ENCODE results near the gene LRRC66. TPM values are rescaled to one million over a fixed set of nuclear protein-coding genes. Genes with fewer than 3 reads are reported as not detected.

Gene LRRC66
- polyA plus RNA-seq, 3 donors: 0.03 TPM; not detected in 2

DNA sequence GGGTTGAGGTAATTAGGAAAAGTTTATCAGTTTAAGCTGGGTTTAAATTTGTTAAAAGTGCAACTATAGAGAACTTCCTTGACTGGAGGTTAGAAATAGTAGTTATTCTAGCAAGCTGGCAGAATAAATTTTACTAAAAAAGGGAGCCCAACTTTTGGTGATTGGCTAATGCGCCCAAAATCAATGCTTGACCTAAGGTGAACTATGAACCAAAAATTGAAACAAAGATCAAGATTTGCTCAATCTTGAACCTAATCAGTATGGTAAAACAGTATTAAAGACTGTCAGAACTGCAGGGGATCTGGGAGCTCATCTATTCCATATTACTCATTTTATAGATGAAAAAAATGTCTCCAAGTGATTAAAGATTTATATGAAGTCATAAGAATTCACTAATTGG lies 24.9 kb upstream of the LRRC66 start:
- Mint-ChIP-seq H3K9me3 (peaks cover 0 to 10% (median 2%) of the 10 kb centered on the region in 7 donors), H3K4me1 (no peaks in the 10 kb centered on the region), H3K27me3 (ENCODE audit: low read depth in 3 of 3) (peaks cover 19 to 64% (median 38%) of the 10 kb centered on the region in 3 donors), H3K4me3 (no peak overlapping the region), H3K36me3 (no peaks in the 10 kb centered on the region), H3K27ac (no peak overlapping the region)
- no peak for DNase-seq
- H4K20me1 ChIP-seq (ENCODE audit: insufficient read depth, low read length): no peaks in the 10 kb centered on the region
- no peaks in the 10 kb centered on the region for H3K9me3 ChIP-seq (replicated peaks in 1 of 2; ENCODE audit: control insufficient read depth in 1 of 2, insufficient read depth in 1 of 2, low read length in 2 of 2)
- H3K27me3 ChIP-seq (ENCODE audit: control insufficient read depth in 2 of 2, insufficient read depth in 2 of 2, low read length in 2 of 2): peaks cover 53 to 74% of the 10 kb centered on the region in 2 donors
- no peak overlapping the region for H3K4me2 ChIP-seq (replicated peaks; ENCODE audit: extremely low read depth, low read length, poor library complexity, severe bottlenecking)
- no peak overlapping the region for H2AFZ ChIP-seq (ENCODE audit: insufficient read depth, low read depth, low read length, poor library complexity, severe bottlenecking)
- no peaks in the 10 kb centered on the region for H3K79me2 ChIP-seq (ENCODE audit: insufficient read depth, low read length)
- no peak overlapping the region for H3K9ac ChIP-seq (ENCODE audit: insufficient read depth, low read length, poor library complexity, severe bottlenecking)
- no peak overlapping the region for H3K27ac ChIP-seq (ENCODE audit: low read depth in 1 of 2, low read length in 2 of 2)
- H3K36me3 ChIP-seq (replicated peaks in 1 of 2; ENCODE audit: control insufficient read depth in 1 of 2, insufficient read depth in 2 of 2, low read length in 2 of 2): no peaks in the 10 kb centered on the region
- intact Hi-C loops (cut with micrococcal nuclease): no loop called here
- TF ChIP-seq, protein P1, sequence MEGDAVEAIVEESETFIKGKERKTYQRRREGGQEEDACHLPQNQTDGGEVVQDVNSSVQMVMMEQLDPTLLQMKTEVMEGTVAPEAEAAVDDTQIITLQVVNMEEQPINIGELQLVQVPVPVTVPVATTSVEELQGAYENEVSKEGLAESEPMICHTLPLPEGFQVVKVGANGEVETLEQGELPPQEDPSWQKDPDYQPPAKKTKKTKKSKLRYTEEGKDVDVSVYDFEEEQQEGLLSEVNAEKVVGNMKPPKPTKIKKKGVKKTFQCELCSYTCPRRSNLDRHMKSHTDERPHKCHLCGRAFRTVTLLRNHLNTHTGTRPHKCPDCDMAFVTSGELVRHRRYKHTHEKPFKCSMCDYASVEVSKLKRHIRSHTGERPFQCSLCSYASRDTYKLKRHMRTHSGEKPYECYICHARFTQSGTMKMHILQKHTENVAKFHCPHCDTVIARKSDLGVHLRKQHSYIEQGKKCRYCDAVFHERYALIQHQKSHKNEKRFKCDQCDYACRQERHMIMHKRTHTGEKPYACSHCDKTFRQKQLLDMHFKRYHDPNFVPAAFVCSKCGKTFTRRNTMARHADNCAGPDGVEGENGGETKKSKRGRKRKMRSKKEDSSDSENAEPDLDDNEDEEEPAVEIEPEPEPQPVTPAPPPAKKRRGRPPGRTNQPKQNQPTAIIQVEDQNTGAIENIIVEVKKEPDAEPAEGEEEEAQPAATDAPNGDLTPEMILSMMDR (IDR thresholded peaks at IDR 0.05): no peak
- 100% methylated on average over 1 of the region's 1 CpG for WGBS (ENCODE audit: insufficient coverage)
- H3K4me1 ChIP-seq (ENCODE audit: control insufficient read depth in 1 of 2, insufficient read depth in 2 of 2, low read length in 2 of 2): no peaks in the 10 kb centered on the region
- no peak overlapping the region for H3K4me3 ChIP-seq (replicated peaks in 1 of 3; ENCODE audit: low read depth in 2 of 3, low read length in 3 of 3)

- no peaks in the 10 kb centered on the region for H3K36me3 ChIP-seq (replicated peaks in 1 of 2; ENCODE audit: control insufficient read depth in 1 of 2, insufficient read depth in 2 of 2, low read length in 2 of 2)
- peak within 1 kb of the TSS; percentile 44 for H3K9ac ChIP-seq (ENCODE audit: insufficient read depth, low read length, poor library complexity, severe bottlenecking)
- Mint-ChIP-seq H3K36me3 (peaks cover 5 to 9% of the 10 kb centered on the region in 2 donors), H3K4me3 (peak within 1 kb of the TSS; percentile 78 to 94), H3K4me1 (peaks cover 16% of the 10 kb centered on the region), H3K9me3 (peaks cover 0 to 7% (median 3%) of the 10 kb centered on the region in 7 donors), H3K27me3 (ENCODE audit: low read depth in 3 of 3) (peaks cover 52 to 73% (median 58%) of the 10 kb centered on the region in 3 donors), H3K27ac (no peak within 1 kb of the TSS)
- no peaks in the 10 kb centered on the region for H4K20me1 ChIP-seq (ENCODE audit: insufficient read depth, low read length)
- peak within 1 kb of the TSS; percentile 92 for H2AFZ ChIP-seq (ENCODE audit: insufficient read depth, low read depth, low read length, poor library complexity, severe bottlenecking)
- H3K79me2 ChIP-seq (ENCODE audit: insufficient read depth, low read length): no peaks in the 10 kb centered on the region
- peak within 1 kb of the TSS; percentile 75 for H3K4me2 ChIP-seq (replicated peaks; ENCODE audit: extremely low read depth, low read length, poor library complexity, severe bottlenecking)
- WGBS (ENCODE audit: insufficient coverage): 2% methylated on average over 65 of the region's 70 CpGs
- peak in 2 of 3 donors; percentile 15 to 20 for DNase-seq
- H3K27me3 ChIP-seq (ENCODE audit: control insufficient read depth in 2 of 2, insufficient read depth in 2 of 2, low read length in 2 of 2): peaks cover 65 to 79% of the 10 kb centered on the region in 2 donors
- TF ChIP-seq, protein P1 (IDR thresholded peaks at IDR 0.05): no peak
- H3K9me3 ChIP-seq (replicated peaks in 1 of 2; ENCODE audit: control insufficient read depth in 1 of 2, insufficient read depth in 1 of 2, low read length in 2 of 2): no peaks in the 10 kb centered on the region
- H3K4me3 ChIP-seq (replicated peaks in 1 of 3; ENCODE audit: low read depth in 2 of 3, low read length in 3 of 3): peak within 1 kb of the TSS; percentile 33 to 78 (median 48)
- H3K27ac ChIP-seq (ENCODE audit: low read depth in 1 of 2, low read length in 2 of 2): no peak within 1 kb of the TSS
- H3K4me1 ChIP-seq (ENCODE audit: control insufficient read depth in 1 of 2, insufficient read depth in 2 of 2, low read length in 2 of 2): peaks cover 9 to 16% of the 10 kb centered on the region in 2 donors
- intact Hi-C loops (cut with micrococcal nuclease): loop anchor here in 1 of 2 donors (10.0 kb wide), 1 partner anchor 194 kb away; the partner anchor contains the start of gene DCUN1D4
Measured at GRCh38 chr4:52038103-52038912, 18.1 kb upstream of the LRRC66 start, which contains the start of gene SGCB. TSS of gene SGCB (minus strand) at chr4:52038299. CDS start at chr4:52038259, 40 bp downstream.
